AG09309 (cell line): ENCODE results near the gene ABRACL.
A peak's percentile ranks its signal among the peaks of the same experiment; 100 is the strongest.

ENCODE experiments used
- DNase-seq: peaks from one replicate; pipeline ENCODE4 v3.0.0-alpha.2; 2010; ENCODE audit warnings: low read depth
- H3K4me3 ChIP-seq: 2 replicates; pipeline ENCODE4 v1.5.1; 2011; ENCODE audit warnings: mild to moderate bottlenecking, low read depth, low read length, moderate library complexity; ENCODE audit not compliant: control insufficient read depth
- CTCF ChIP-seq: IDR thresholded peaks from 2 replicates; pipeline ENCODE4 v1.5.1; 2011; ENCODE audit warnings: mild to moderate bottlenecking, low read depth, low read length, inconsistent platforms; ENCODE audit not compliant: insufficient read depth, control insufficient read depth; ENCODE audit errors: missing control alignments

The ABRACL gene

GRCh38 chr6:139082370-139082769, 53.8 kb downstream of the ABRACL start:
- DNase-seq, result no peak
- TF ChIP-seq CTCF, result no peak
- no peak overlapping the region for H3K4me3 ChIP-seq

- no peak for TF ChIP-seq CTCF
- H3K4me3 ChIP-seq, result no peak overlapping the region
- peak; percentile 37 for DNase-seq
These were observed 63.3 kb downstream of the ABRACL start for GRCh38 chr6:139091826-139092225.
